ENCODE data around the gene SPRY1. TPM values are rescaled to one million over a fixed set of nuclear protein-coding genes. Genes with fewer than 3 reads are reported as not detected.

Gene SPRY1
- total and polyA plus RNA-seq, 2 donors from 2014 or later, result 18.3 to 134 TPM

GRCh38 chr4:123378794-123379193 is 17.8 kb upstream of the SPRY1 start:
- H3K9me3 ChIP-seq (ENCODE audit: control insufficient read depth in 2 of 3, insufficient read depth in 1 of 3, low read length in 3 of 3), result peaks cover 0 to 2% (median 0%) of the 10 kb centered on the region in 3 donors
- H3K27ac ChIP-seq (ENCODE audit: low read depth in 2 of 2, low read length in 2 of 2), result no peak overlapping the region
- no peak overlapping the region for H3K9ac ChIP-seq (ENCODE audit: low read length in 3 of 3)
- H3K4me1 ChIP-seq (ENCODE audit: control insufficient read depth in 2 of 3, insufficient read depth in 2 of 3, low read depth in 1 of 3, low read length in 3 of 3), result no peaks in the 10 kb centered on the region
- intact Hi-C loops (cut with DNase I), result no loop called here
- FAIRE-seq (no peak), DNase-seq (no peak)
- TF ChIP-seq, protein P1, sequence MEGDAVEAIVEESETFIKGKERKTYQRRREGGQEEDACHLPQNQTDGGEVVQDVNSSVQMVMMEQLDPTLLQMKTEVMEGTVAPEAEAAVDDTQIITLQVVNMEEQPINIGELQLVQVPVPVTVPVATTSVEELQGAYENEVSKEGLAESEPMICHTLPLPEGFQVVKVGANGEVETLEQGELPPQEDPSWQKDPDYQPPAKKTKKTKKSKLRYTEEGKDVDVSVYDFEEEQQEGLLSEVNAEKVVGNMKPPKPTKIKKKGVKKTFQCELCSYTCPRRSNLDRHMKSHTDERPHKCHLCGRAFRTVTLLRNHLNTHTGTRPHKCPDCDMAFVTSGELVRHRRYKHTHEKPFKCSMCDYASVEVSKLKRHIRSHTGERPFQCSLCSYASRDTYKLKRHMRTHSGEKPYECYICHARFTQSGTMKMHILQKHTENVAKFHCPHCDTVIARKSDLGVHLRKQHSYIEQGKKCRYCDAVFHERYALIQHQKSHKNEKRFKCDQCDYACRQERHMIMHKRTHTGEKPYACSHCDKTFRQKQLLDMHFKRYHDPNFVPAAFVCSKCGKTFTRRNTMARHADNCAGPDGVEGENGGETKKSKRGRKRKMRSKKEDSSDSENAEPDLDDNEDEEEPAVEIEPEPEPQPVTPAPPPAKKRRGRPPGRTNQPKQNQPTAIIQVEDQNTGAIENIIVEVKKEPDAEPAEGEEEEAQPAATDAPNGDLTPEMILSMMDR (IDR thresholded peaks at IDR 0.05; ENCODE audit: borderline replicate concordance, extremely low read depth, insufficient read depth), result no peak
- no peaks in the 10 kb centered on the region for H3K36me3 ChIP-seq (ENCODE audit: control insufficient read depth in 2 of 3, insufficient read depth in 3 of 3, low read length in 3 of 3)
- no peaks in the 10 kb centered on the region for H3K27me3 ChIP-seq (ENCODE audit: control insufficient read depth, insufficient read depth, low read length)
- no peak overlapping the region for H3K4me3 ChIP-seq (ENCODE audit: low read length in 3 of 3)

GRCh38 chr4:123379392-123379791 is 17.2 kb upstream of the SPRY1 start:
- H3K4me3 ChIP-seq (ENCODE audit: low read length in 3 of 3), result no peak overlapping the region
- H3K4me1 ChIP-seq (ENCODE audit: control insufficient read depth in 2 of 3, insufficient read depth in 2 of 3, low read depth in 1 of 3, low read length in 3 of 3), result no peaks in the 10 kb centered on the region
- TF ChIP-seq, protein P1 (IDR thresholded peaks at IDR 0.05; ENCODE audit: borderline replicate concordance, extremely low read depth, insufficient read depth), result no peak
- intact Hi-C loops (cut with DNase I), result no loop called here
- H3K9ac ChIP-seq (ENCODE audit: low read length in 3 of 3), result no peak overlapping the region
- DNase-seq (no peak), FAIRE-seq (no peak)
- no peaks in the 10 kb centered on the region for H3K9me3 ChIP-seq (ENCODE audit: control insufficient read depth in 2 of 3, insufficient read depth in 1 of 3, low read length in 3 of 3)
- no peaks in the 10 kb centered on the region for H3K36me3 ChIP-seq (ENCODE audit: control insufficient read depth in 2 of 3, insufficient read depth in 3 of 3, low read length in 3 of 3)
- H3K27me3 ChIP-seq (ENCODE audit: control insufficient read depth, insufficient read depth, low read length), result no peaks in the 10 kb centered on the region
- H3K27ac ChIP-seq (ENCODE audit: low read depth in 2 of 2, low read length in 2 of 2), result no peak overlapping the region

DNA sequence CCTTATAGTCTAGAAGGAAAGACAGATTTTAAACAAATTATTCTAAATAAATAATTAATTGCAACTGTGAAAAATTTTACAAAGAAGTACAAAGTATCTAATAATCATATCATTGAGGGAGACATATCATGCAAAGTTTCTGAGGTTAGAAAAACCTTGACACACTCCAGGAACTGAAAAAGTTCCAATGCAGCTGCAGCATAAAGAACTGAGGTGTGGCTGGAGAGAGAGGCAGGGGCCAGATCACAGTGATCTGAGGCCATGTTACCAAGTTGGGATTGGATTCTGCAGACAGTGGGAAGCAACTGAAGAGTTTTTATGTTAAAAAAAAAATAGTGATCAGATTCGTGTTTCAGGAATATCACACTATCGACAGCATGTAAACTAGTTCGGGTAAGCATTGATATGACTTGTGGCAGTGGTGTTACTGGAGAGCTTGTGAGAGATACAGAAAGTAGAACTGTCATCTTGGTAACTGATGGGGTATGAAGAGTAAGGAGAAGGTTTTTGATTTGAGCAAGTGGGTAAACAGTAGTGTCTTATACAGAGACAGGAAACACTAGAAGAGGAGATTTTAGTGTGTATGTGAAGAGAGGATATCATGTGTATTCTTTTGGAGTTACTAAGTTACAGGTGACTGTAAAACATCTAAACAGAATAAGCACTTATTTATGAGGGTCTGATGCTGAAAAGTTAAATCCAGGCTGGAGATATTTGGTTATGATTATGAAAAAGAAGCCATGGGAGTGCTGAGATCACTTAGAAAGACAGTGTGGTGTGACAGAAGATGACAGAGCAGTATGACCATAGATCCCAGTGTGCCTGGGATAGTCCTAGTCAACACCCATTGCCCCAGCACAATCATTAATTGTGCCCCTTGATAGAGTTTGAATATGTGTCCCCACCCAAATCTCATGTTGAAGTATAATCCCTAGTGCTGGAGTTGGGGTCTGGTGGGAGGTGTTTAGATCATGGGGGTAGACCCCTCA is 15.6 kb upstream of the SPRY1 start:
- H3K9ac ChIP-seq (ENCODE audit: low read length in 3 of 3), result no peak overlapping the region
- no peak overlapping the region for H3K4me3 ChIP-seq (ENCODE audit: low read length in 3 of 3)
- no peak for DNase-seq
- no peaks in the 10 kb centered on the region for H3K36me3 ChIP-seq (ENCODE audit: control insufficient read depth in 2 of 3, insufficient read depth in 3 of 3, low read length in 3 of 3)
- H3K27me3 ChIP-seq (ENCODE audit: control insufficient read depth, insufficient read depth, low read length), result no peaks in the 10 kb centered on the region
- no peaks in the 10 kb centered on the region for H3K9me3 ChIP-seq (ENCODE audit: control insufficient read depth in 2 of 3, insufficient read depth in 1 of 3, low read length in 3 of 3)
- H3K4me1 ChIP-seq (ENCODE audit: control insufficient read depth in 2 of 3, insufficient read depth in 2 of 3, low read depth in 1 of 3, low read length in 3 of 3), result no peaks in the 10 kb centered on the region
- TF ChIP-seq, protein P1 (IDR thresholded peaks at IDR 0.05; ENCODE audit: borderline replicate concordance, extremely low read depth, insufficient read depth), result no peak
- H3K27ac ChIP-seq (ENCODE audit: low read depth in 2 of 2, low read length in 2 of 2), result no peak overlapping the region
- intact Hi-C loops (cut with DNase I), result no loop called here
- FAIRE-seq, result no peak
